A549 (cell line): Measurements from ENCODE around the gene ALG10B. TPM values are rescaled to one million over a fixed set of nuclear protein-coding genes. Genes with fewer than 3 reads are reported as not detected.

ENCODE experiments used
- ATAC-seq, 2 experiments: fragments of 200-7000 bp in 1 of 2; fragments of >200 bp in 1 of 2; cut with Nextera tagmentation in 1 of 2; cut with Tn5 transposase in 1 of 2; 3 replicates each; pipeline versions ENCODE4 v1.8.0 to v1.9.1; 2018 to 2020; ENCODE audit warnings: mild to moderate bottlenecking in 1 of 2, moderate library complexity in 1 of 2
- CTCF ChIA-PET: fragments of 300-600 bp; sonication (Branson Sonifier 250); formaldehyde crosslinking; extraction: SDS; loops from one replicate; lab custom pipeline; 2021; ENCODE audit warnings: antibody characterized with exemption, inconsistent platforms; lab: Yijun Ruan, JAX
- POLR2A ChIA-PET: fragments of 350-600 bp; formaldehyde crosslinking; extraction: SDS; loops from one replicate; lab custom pipeline; 2021; ENCODE audit warnings: antibody characterized with exemption, inconsistent platforms; lab: Yijun Ruan, JAX
- DNase-seq, 2 experiments: peaks; one replicate each; pipeline versions ENCODE4 v3.0.0 to v3.0.0-alpha.2; 2011 to 2016; ENCODE audit warnings: low read depth in 1 of 2, low spot score in 1 of 2
- FAIRE-seq: peaks from 2 replicates; lab custom pipeline; 2011; peaks lifted over from hg19 to GRCh38; lab: Jason Lieb, UNC
- H3K27ac ChIP-seq, 2 experiments: fragments of >200 bp; sonication (Bioruptor Twin); formaldehyde crosslinking; 3 replicates each; pipeline ENCODE4 v1.5.1; 2016 to 2017
- H3K4me1 ChIP-seq: fragments of >200 bp; sonication (Bioruptor Twin); formaldehyde crosslinking; 3 replicates; pipeline ENCODE4 v1.6.1; 2016
- H3K4me2 ChIP-seq: fragments of >200 bp; sonication (Bioruptor Twin); formaldehyde crosslinking; 3 replicates; pipeline ENCODE4 v1.6.1; 2016
- H3K4me3 ChIP-seq: fragments of >200 bp; sonication (Bioruptor Twin); formaldehyde crosslinking; 3 replicates; pipeline ENCODE4 v1.5.1; 2016
- H3K9me3 ChIP-seq: fragments of >200 bp; sonication (Bioruptor Twin); formaldehyde crosslinking; 3 replicates; pipeline ENCODE4 v1.6.1; 2016
- ATOH8 ChIP-seq: fragments of 250-450 bp; sonication (Bioruptor Pico); IDR thresholded peaks from 2 replicates; pipeline ENCODE4 v1.5.0; 2020; ENCODE audit warnings: low read depth, mild to moderate bottlenecking, moderate library complexity
- BHLHE40 ChIP-seq: IDR thresholded peaks from 2 replicates; pipeline ENCODE4 v1.6.1; 2012; ENCODE audit warnings: low read depth, low read length, inconsistent platforms
- CBX2 ChIP-seq: fragments of 200-600 bp; sonication (generic); IDR thresholded peaks from 2 replicates; pipeline ENCODE4 v1.6.1; 2016; ENCODE audit warnings: low read depth, mild to moderate bottlenecking, borderline replicate concordance
- CHD2 ChIP-seq: fragments of 150-350 bp; IDR thresholded peaks from 2 replicates; pipeline ENCODE4 v1.6.1; 2014; ENCODE audit warnings: low read length; ENCODE audit not compliant: partially characterized antibody
- EHF ChIP-seq: fragments of 250-450 bp; sonication (Bioruptor Pico); IDR thresholded peaks from 2 replicates; pipeline ENCODE4 v1.5.0; 2020; ENCODE audit warnings: mild to moderate bottlenecking
- EP300 ChIP-seq, 2 experiments: fragments of >200 bp; sonication (Bioruptor Twin); formaldehyde crosslinking; IDR thresholded peaks; 2 replicates in 1 of 2; 3 replicates in 1 of 2; pipeline ENCODE4 v1.6.1; 2016 to 2017
- FOSB ChIP-seq: fragments of 250-450 bp; sonication (Bioruptor Pico); IDR thresholded peaks from 2 replicates; pipeline ENCODE4 v1.5.0; 2020; ENCODE audit warnings: mild to moderate bottlenecking, moderate library complexity
- FOSL2 ChIP-seq, 2 experiments: fragments of 450-650 bp in 1 of 2; fragments of >200 bp in 1 of 2; sonication (Bioruptor Twin) in 1 of 2; formaldehyde crosslinking; IDR thresholded peaks; 2 replicates each; pipeline versions ENCODE4 v1.5.0 to v1.6.1; 2016 to 2020; ENCODE audit warnings: mild to moderate bottlenecking in 1 of 2, moderate library complexity in 1 of 2
- FOXS1 ChIP-seq: fragments of 250-450 bp; sonication (Bioruptor Pico); IDR thresholded peaks from 2 replicates; pipeline ENCODE4 v1.5.0; 2020; ENCODE audit warnings: mild to moderate bottlenecking, moderate library complexity
- HOXA7 ChIP-seq: fragments of 250-450 bp; sonication (Bioruptor Pico); IDR thresholded peaks from 2 replicates; pipeline ENCODE4 v1.5.0; 2020; ENCODE audit warnings: mild to moderate bottlenecking, moderate library complexity
- HOXB13 ChIP-seq: fragments of 250-450 bp; sonication (Bioruptor Pico); IDR thresholded peaks from 2 replicates; pipeline ENCODE4 v1.5.0; 2020; ENCODE audit warnings: low read depth, mild to moderate bottlenecking, moderate library complexity
- JUN ChIP-seq, 2 experiments: fragments of >200 bp; sonication (Bioruptor Twin); formaldehyde crosslinking; IDR thresholded peaks; 2 replicates in 1 of 2; 3 replicates in 1 of 2; pipeline ENCODE4 v1.6.1; 2016 to 2017
- KDM1A ChIP-seq: fragments of 200-600 bp; sonication (generic); IDR thresholded peaks from 2 replicates; pipeline ENCODE4 v1.6.1; 2016; ENCODE audit warnings: low read depth, mild to moderate bottlenecking
- MAFK ChIP-seq: fragments of 450-650 bp; IDR thresholded peaks from 2 replicates; pipeline ENCODE4 v1.6.1; 2014; ENCODE audit not compliant: partially characterized antibody
- MYC ChIP-seq: IDR thresholded peaks from 2 replicates; pipeline ENCODE4 v1.6.1; 2012; ENCODE audit warnings: mild to moderate bottlenecking, inconsistent platforms, low read length, improper control_type of control experiment, borderline replicate concordance
- NFE2L2 ChIP-seq: fragments of 150-350 bp; conservative IDR thresholded peaks from 2 replicates; pipeline ENCODE4 v1.6.1; 2014; ENCODE audit warnings: low read length
- NPAS2 ChIP-seq: fragments of 250-450 bp; sonication (Bioruptor Pico); IDR thresholded peaks from 2 replicates; pipeline ENCODE4 v1.8.0; 2022; ENCODE audit warnings: mild to moderate bottlenecking, moderate library complexity, borderline replicate concordance
- POLR2AphosphoS2 ChIP-seq: conservative IDR thresholded peaks from 2 replicates; pipeline ENCODE4 v1.6.1; 2012; ENCODE audit warnings: low read length, improper control_type of control experiment, inconsistent platforms
- RCOR1 ChIP-seq: fragments of 150-350 bp; IDR thresholded peaks from 2 replicates; pipeline ENCODE4 v1.6.1; 2014; ENCODE audit warnings: antibody characterized with exemption, low read length, low read depth
- SREBF2 ChIP-seq: fragments of 450-650 bp; IDR thresholded peaks from 2 replicates; pipeline ENCODE4 v1.6.1; 2014; ENCODE audit warnings: mild to moderate bottlenecking, moderate library complexity
- TFCP2L1 ChIP-seq: fragments of 250-450 bp; sonication (Bioruptor Pico); IDR thresholded peaks from 2 replicates; pipeline ENCODE4 v1.5.0; 2021; ENCODE audit warnings: mild to moderate bottlenecking
- USF2 ChIP-seq: fragments of 450-650 bp; IDR thresholded peaks from 2 replicates; pipeline ENCODE4 v1.6.1; 2014; ENCODE audit warnings: antibody characterized with exemption
- ZFP36 ChIP-seq: fragments of 450-650 bp; IDR thresholded peaks from 2 replicates; pipeline ENCODE4 v1.6.1; 2014; ENCODE audit warnings: borderline replicate concordance; ENCODE audit not compliant: partially characterized antibody
- ZNF302 ChIP-seq: fragments of 250-450 bp; sonication (Bioruptor Pico); IDR thresholded peaks from 2 replicates; pipeline ENCODE4 v1.9.0; 2021; ENCODE audit warnings: inconsistent platforms, mild to moderate bottlenecking, moderate library complexity
- ZSCAN20 ChIP-seq: fragments of 250-450 bp; sonication (Bioruptor Pico); IDR thresholded peaks from 2 replicates; pipeline ENCODE4 v1.8.0; 2022; ENCODE audit warnings: mild to moderate bottlenecking, moderate library complexity
- WGBS: methylation state at CpG from one replicate; pipeline ENCODE4 v1.1.6; 2017; ENCODE audit errors: missing lambda C conversion rate; 5-methylcytosine and 5-hydroxymethylcytosine counted together
- polyA plus RNA-seq, 4 experiments: library from polyadenylated mRNA; depleted of rRNA in 3 of 4; stranded (reverse); fragments of >200 nt; fragmentation: RNase III in 1 of 4; extraction: RNeasy Plus Mini Kit Qiagen cat#74134 plus additional on column Dnase treatment in 1 of 4; gene quantifications; 2 replicates in 3 of 4; 3 replicates in 1 of 4; pipeline ENCODE4 v1.2.3, GENCODE V29; 2011 to 2017
- TF ChIP-seq, protein P1 (sequence below): fragments of 200-600 bp; sonication (generic); IDR thresholded peaks from 2 replicates; pipeline ENCODE4 v1.6.1; 2016; ENCODE audit warnings: antibody characterized with exemption, mild to moderate bottlenecking, moderate library complexity
- TF ChIP-seq, protein P2 (sequence below): fragments of >200 bp; sonication (Bioruptor Twin); formaldehyde crosslinking; IDR thresholded peaks from 2 replicates; pipeline ENCODE4 v1.6.1; 2016

Gene ALG10B
- polyA plus RNA-seq, 2 of the 4 experiments (the other 2 are of a cell fraction): 4.7 to 15.2 TPM

- ATAC-seq (no peak), DNase-seq (no peak)
- ChIA-PET POLR2A (no interaction called here), CTCF (no interaction called here)
- no peaks in the 10 kb centered on the region for H3K9me3 ChIP-seq
- no peaks in the 10 kb centered on the region for H3K4me1 ChIP-seq
- H3K4me2 ChIP-seq: no peak overlapping the region
- H3K4me3 ChIP-seq: no peak overlapping the region
- TF ChIP-seq MAFK (no peak), FOSL2 (IDR thresholded peaks at IDR 0.05) (no peak), FOSL2 (CRISPR knock-in tag; IDR thresholded peaks at IDR 0.05) (no peak), FOXS1 (CRISPR knock-in tag) (no peak), BHLHE40 (no peak), KDM1A (no peak), SREBF2 (no peak), NFE2L2 (no peak), EP300 (IDR thresholded peaks at IDR 0.05) (no peak)
- TF ChIP-seq, all 56 proteins: peak for 0
- no peak for FAIRE-seq
- H3K27ac ChIP-seq: no peak overlapping the region
Measured at GRCh38 chr12:38268612-38269011, 48.0 kb upstream of the ALG10B start.

GRCh38 chr12:38269897-38270296 is 46.7 kb upstream of the ALG10B start:
- ChIA-PET CTCF (no interaction called here), POLR2A (no interaction called here)
- no peaks in the 10 kb centered on the region for H3K9me3 ChIP-seq
- H3K4me3 ChIP-seq: no peak overlapping the region
- no peak overlapping the region for H3K4me2 ChIP-seq
- DNase-seq (no peak), FAIRE-seq (no peak), ATAC-seq (no peak)
- no peaks in the 10 kb centered on the region for H3K4me1 ChIP-seq
- TF ChIP-seq RCOR1 (no peak), HOXB13 (CRISPR knock-in tag) (no peak), USF2 (no peak), BHLHE40 (no peak), POLR2AphosphoS2 (no peak), MAFK (no peak), NPAS2 (CRISPR knock-in tag) (no peak)
- H3K27ac ChIP-seq: no peak overlapping the region
- whole genome bisulfite sequencing: 3% methylated on average over 1 of the region's 1 CpG

DNA sequence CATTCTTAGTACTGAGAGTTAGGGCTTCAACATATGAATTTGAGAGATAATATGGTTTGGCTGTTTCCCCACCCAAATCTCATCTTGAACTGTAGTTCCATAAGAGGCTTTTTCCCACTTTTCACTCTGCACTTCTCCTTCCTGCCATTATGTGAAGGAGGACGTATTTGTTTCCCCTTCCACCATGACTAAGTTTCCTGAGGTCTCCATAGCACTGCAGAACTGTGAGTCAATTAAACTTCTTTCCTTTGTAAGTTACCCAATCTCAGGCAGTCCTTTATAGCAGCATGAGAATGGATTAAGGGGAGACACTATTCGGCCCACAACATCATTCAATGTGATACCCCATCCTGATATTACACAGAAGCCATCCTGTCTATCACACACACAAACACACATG is 36.8 kb upstream of the ALG10B start:
- FAIRE-seq (no peak), ATAC-seq (no peak), DNase-seq (no peak)
- H3K4me1 ChIP-seq: no peaks in the 10 kb centered on the region
- H3K27ac ChIP-seq: no peak overlapping the region
- no peak overlapping the region for H3K4me3 ChIP-seq
- CTCF ChIA-PET: no interaction called here
- H3K4me2 ChIP-seq: no peak overlapping the region
- 2% methylated on average over 2 of the region's 2 CpGs for WGBS
- H3K9me3 ChIP-seq: no peaks in the 10 kb centered on the region
- POLR2A ChIA-PET: no interaction called here
- TF ChIP-seq MAFK (no peak), CBX2 (no peak), JUN (IDR thresholded peaks at IDR 0.05) (no peak), FOSL2 (IDR thresholded peaks at IDR 0.05) (no peak), FOSL2 (CRISPR knock-in tag; IDR thresholded peaks at IDR 0.05) (no peak), HOXB13 (CRISPR knock-in tag) (no peak), POLR2AphosphoS2 (no peak), MYC (no peak), TFCP2L1 (no peak), KDM1A (no peak), ZNF302 (CRISPR knock-in tag) (no peak), FOSB (no peak), EHF (CRISPR knock-in tag) (no peak), NFE2L2 (no peak), HOXA7 (no peak), ATOH8 (CRISPR knock-in tag) (no peak), ZFP36 (no peak), ZSCAN20 (CRISPR knock-in tag) (no peak), CHD2 (no peak)
- TF ChIP-seq, protein P1, sequence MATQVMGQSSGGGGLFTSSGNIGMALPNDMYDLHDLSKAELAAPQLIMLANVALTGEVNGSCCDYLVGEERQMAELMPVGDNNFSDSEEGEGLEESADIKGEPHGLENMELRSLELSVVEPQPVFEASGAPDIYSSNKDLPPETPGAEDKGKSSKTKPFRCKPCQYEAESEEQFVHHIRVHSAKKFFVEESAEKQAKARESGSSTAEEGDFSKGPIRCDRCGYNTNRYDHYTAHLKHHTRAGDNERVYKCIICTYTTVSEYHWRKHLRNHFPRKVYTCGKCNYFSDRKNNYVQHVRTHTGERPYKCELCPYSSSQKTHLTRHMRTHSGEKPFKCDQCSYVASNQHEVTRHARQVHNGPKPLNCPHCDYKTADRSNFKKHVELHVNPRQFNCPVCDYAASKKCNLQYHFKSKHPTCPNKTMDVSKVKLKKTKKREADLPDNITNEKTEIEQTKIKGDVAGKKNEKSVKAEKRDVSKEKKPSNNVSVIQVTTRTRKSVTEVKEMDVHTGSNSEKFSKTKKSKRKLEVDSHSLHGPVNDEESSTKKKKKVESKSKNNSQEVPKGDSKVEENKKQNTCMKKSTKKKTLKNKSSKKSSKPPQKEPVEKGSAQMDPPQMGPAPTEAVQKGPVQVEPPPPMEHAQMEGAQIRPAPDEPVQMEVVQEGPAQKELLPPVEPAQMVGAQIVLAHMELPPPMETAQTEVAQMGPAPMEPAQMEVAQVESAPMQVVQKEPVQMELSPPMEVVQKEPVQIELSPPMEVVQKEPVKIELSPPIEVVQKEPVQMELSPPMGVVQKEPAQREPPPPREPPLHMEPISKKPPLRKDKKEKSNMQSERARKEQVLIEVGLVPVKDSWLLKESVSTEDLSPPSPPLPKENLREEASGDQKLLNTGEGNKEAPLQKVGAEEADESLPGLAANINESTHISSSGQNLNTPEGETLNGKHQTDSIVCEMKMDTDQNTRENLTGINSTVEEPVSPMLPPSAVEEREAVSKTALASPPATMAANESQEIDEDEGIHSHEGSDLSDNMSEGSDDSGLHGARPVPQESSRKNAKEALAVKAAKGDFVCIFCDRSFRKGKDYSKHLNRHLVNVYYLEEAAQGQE: no peak
- TF ChIP-seq, protein P2, sequence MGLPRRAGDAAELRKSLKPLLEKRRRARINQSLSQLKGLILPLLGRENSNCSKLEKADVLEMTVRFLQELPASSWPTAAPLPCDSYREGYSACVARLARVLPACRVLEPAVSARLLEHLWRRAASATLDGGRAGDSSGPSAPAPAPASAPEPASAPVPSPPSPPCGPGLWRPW: no peak
